ENCODE data around the gene ATP11A. TPM values are rescaled to one million over a fixed set of nuclear protein-coding genes. Genes with fewer than 3 reads are reported as not detected.
A peak's percentile ranks its signal among the peaks of the same experiment; 100 is the strongest.

Gene ATP11A
- total RNA-seq, 1 donor from 2014 or later = 96.5 TPM

DNA sequence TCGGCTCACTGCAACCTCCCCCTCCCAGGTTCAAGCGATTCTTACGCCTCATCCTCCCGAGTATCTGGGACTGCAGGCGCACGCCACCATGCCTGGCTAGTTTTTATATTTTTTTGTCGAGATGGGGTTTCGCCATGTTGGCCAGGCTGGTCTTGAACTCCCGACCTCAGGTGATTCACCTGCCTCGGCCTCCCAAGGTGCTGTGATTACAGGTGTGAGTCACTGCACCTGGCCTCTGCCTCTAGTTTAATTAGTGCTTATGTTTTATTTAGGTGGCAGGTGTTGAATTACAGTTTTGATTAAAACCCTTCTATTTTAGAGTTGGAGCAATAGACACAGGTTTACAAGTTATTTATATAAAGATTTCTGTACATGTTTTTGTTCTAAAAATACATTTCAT, 42.8 kb downstream of the ATP11A start:
- intact Hi-C loops (cut with DNase I) = no loop called here
- no peak for DNase-seq (ENCODE audit: low spot score)

DNA sequence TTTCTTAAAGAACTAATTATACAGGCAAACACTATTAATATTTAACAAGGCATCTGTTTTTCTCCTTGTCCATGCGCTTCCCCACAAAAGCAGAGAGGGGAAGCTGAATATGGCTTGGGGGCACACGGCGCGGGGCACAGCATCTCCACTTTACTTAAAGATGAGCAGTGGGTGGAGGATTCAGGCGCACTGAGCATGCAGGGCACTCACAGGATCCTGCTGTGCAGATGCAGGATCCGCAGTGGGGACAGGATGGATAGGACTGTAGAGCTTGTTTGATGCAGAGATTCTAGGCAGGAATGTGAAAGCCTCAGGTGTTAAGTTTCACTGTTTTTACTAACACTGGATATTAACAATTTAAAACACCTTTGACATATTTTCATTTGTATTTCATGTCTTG, 43.3 kb downstream of the ATP11A start:
- no peak for DNase-seq (ENCODE audit: low spot score)
- intact Hi-C loops (cut with DNase I) = no loop called here

- DNase-seq (ENCODE audit: low spot score) = no peak
- intact Hi-C loops (cut with DNase I) = no loop called here
These were observed 44.0 kb downstream of the ATP11A start for GRCh38 chr13:112733661-112734379.

GRCh38 chr13:112734696-112735547, 45.1 kb downstream of the ATP11A start:
- no peak for DNase-seq (ENCODE audit: low spot score)
- intact Hi-C loops (cut with DNase I) = no loop called here

- DNase-seq (ENCODE audit: low spot score) = no peak
- intact Hi-C loops (cut with DNase I) = no loop called here
These were observed 46.0 kb downstream of the ATP11A start for GRCh38 chr13:112735791-112736190.

DNA sequence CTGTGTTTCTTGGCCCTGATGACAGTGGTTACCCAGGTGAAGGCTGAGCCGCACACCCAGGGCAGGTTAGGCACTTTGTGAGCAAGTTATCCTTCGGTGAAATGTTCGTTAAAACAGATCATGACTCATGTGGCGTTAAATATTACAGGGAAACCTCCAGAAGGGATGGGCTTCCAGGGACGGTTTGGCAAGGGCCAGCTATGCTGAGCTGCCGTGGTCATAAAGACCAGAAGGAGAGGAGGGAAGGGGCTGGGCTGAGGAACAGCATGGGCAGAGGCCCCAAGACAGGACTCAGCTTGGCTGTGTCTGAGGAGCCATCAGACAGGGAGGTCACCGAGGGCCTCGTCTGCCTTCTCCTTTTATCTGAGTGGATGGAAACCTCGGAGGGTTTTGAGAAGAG, 47.5 kb downstream of the ATP11A start:
- intact Hi-C loops (cut with DNase I) = no loop called here
- DNase-seq (ENCODE audit: low spot score) = no peak

DNA sequence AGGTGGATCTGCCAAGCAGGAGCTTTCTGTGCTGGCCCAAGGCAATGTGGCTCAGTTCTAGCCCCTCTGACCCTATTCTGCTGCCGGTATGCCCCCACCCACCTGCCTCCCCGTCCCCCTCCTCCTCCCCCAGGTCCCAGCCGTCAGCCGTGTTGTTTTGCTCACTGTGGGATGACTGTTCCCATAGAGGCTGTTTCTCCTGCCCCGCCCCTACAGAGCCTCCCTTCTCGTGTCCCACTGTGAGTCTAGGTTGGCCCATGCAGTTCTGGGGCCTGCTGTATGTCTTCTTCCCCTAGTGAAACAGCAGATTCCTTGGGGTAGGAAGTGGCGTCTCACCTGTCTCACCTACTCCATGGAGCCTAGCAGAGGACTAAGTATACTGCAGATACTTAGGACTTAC, 48.8 kb downstream of the ATP11A start:
- intact Hi-C loops (cut with DNase I) = no loop called here

DNA sequence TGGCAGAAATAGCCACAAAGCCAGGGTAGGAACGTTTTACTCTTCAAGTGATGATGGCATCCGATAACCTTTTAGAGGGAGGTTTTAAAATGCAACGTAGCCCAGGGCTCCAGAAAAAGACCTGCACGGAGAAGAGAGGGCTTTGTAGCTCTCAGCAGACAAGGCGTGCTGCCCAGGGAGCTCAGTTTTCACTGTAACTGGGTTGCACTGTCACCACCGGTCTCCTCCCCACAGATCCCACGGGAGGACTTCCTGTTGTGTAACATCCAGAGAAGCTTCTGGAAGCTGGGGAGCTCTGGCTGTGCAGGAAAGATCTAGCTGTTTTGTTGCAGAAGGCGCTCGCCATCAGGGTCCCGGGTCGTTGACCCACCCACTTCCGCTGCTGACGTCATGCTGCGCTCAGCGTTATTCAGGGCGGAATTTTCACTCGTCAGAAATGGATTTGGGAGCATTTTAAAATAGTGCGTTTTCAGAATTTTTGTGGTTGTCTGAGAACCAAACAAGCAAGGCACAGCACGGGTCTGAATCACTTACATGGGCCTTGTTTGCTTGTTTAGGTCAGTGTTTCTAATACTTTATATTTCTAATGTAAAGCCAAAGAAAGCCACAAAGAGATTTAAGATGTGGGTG, 50.8 kb downstream of the ATP11A start:
- intact Hi-C loops (cut with DNase I) = loop anchor here (2.0 kb wide), 1 partner anchor 30 kb away; no protein-coding TSS in a partner anchor
- DNase-seq (ENCODE audit: low spot score) = peak; percentile 88

More for the DNA sequence above, 48.8 kb downstream of the ATP11A start:
- no peak for DNase-seq (ENCODE audit: low spot score)

DNA sequence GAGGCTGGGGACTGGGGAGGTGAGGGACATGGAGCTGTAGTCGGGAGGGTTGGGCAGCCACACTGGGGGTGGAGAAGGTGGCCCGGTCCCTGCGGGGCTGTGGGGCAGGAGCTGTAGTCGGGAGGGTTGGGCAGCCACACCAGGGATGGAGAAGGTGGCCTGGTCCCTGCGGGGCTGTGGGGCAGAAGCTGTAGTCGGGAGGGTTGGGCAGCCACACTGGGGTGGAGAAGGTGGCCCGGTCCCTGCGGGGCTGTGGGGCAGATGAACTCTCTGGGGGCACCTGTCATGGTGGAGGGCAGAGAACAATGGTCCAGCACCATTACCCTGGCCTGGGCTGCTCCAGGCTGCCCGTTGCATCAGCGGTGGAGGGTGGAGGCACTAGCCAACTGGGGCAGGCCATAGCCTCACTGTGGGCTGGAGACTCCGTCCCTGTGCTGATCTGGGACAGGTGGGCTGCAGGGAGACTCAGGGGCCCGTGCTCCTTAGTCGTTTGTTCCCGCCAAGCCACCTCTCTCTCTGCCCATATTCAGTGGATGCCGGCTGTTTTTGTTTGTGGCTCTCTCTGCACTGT, 51.4 kb downstream of the ATP11A start:
- intact Hi-C loops (cut with DNase I) = loop anchor here (2.0 kb wide), 1 partner anchor 30 kb away; no protein-coding TSS in a partner anchor

GRCh38 chr13:112741835-112742570, 52.2 kb downstream of the ATP11A start:
- intact Hi-C loops (cut with DNase I) = loop anchor here (2.0 kb wide), 1 partner anchor 31 kb away; no protein-coding TSS in a partner anchor
- DNase-seq (ENCODE audit: low spot score) = no peak

More for the DNA sequence above, 51.4 kb downstream of the ATP11A start:
- no peak for DNase-seq (ENCODE audit: low spot score)

GRCh38 chr13:112742583-112742982, 52.7 kb downstream of the ATP11A start:
- intact Hi-C loops (cut with DNase I) = no loop called here
- no peak for DNase-seq (ENCODE audit: low spot score)

DNA sequence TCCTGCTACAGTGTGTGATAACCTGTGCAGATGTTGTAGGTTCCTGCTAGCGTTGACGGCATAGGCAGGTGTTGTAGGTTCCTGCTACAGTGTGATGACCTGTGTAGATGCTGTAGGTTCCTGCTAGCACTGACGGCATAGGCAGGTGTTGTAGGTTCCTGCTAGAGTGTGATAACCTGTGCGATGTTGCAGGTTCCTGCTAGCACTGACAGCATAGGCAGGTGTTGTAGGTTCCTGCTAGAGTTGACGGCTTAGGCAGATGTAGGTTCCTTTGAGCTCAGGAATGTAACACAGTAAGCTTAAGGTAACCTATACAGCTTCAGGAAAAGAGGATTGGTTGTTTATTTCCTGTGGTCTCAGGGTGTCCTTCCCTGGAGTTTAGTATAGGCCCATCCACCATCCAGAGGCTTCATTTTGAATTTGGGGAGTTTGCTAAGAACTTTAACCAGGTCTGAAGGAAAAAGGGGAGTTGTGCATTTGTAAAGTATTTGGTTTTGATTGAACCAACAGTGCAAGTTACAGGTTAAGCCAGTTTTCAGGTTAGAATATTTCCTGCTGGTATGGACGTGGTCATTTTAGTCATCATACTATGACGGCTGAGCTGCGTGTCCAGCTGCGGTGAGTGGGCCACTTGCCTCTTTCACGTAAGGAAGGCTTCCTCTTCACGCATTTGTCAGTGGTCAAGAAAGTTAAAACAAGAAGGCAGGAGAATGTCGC, 53.8 kb downstream of the ATP11A start:
- no peak for DNase-seq (ENCODE audit: low spot score)
- intact Hi-C loops (cut with DNase I) = no loop called here

DNA sequence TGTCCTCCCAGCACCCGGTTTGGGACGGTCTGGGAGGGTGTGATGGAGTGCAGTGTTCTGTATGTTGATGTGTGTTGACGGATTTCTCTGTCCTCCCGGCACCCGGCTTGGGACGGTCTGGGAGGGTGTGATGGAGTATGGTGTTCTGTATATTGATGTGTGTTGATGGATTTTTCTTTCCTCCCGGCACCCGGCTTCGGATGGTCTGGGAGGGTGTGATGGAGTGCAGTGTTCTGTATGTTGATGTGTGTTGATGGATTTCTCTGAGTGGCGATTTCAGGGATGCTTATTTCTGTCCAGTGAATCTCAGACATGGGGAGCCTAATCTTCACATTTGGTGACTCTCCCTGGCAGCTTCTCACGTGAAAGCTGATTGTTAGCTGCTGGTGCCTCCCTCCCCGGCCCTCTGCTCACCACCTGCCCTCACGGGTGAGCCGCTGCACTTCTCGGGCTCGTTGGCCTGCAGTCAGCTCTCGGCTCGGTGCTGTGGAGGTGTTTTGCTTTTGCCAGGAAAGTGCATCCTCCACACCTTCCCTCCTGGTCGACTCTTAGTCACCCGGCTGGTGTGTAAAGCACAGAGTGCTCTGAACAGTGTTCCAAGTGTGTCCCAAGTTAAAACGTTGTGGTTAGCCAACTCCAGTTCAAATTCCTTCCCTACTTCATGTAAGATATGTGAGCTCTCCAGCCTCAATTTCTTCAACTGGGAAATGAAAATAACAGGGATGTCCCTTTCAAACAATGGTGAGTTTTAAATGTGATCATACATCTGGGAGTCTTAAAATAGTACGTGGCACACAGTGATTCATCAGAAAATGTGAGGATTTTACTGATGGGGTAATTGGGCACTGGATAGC, 54.6 kb downstream of the ATP11A start:
- intact Hi-C loops (cut with DNase I) = loop anchor here (5.0 kb wide), 1 partner anchor 38 kb away; no protein-coding TSS in a partner anchor
- DNase-seq (ENCODE audit: low spot score) = no peak

- intact Hi-C loops (cut with DNase I) = loop anchor here (5.0 kb wide), 1 partner anchor 36 kb away; no protein-coding TSS in a partner anchor
- DNase-seq (ENCODE audit: low spot score) = no peak
These were observed 56.2 kb downstream of the ATP11A start for GRCh38 chr13:112746044-112746443.

DNA sequence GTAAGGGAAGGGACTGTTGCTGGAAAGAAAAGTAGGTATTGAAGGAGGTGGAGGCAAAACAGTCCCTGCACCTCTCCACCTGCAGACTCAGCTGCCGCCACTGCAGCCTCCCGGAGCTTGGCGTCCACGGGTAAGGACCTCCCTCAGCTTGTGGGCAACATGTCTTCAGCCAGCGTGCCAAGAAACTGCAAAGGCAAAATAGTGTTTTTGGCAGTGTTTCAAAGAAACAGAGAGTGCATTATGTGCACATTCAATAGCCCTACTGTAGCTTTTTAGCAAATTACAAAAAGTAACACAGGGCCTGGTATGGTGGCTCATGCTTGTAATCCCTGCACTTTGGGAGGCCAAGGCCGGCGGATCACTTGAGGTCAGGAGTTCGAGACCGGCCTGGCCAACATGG, 57.4 kb downstream of the ATP11A start:
- intact Hi-C loops (cut with DNase I) = loop anchor here (5.0 kb wide), 1 partner anchor 35 kb away; no protein-coding TSS in a partner anchor
- DNase-seq (ENCODE audit: low spot score) = no peak

DNA sequence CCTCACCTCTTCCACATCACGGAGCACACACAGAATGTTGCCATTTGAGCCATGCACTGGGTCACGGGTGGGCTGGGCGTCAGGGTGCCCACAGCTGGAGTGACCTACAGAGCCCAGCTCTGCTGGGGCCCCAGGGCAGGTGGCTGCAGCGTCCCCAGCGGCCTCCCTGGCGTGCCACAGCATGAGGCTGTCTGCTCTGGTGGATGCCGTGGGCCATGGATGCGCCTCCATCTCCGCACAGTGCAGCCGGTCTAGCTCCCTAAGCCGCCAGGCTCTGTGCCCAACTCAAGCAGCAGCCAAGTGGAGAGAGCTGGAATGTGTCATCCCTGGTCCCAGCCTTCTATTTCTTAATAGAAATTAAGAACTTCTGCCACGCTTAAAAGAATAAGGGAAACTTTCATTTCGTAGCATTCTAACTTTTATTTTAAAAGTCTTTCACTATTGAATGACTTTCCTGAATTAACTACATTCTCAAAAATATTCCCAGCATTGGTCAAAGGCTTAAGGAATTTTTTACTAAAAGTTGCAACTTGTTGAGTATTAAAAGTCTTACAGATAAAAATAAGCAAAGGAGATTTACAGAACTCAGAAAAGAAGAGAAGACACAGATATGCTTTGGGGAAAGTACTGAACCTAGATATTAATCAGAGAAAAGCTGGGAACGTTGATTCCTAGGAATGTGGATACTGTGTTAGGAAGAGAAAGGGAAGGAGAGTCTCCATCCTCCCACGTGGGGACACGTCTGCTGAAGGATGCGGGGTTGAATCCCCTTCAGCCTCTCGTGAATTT, 59.3 kb downstream of the ATP11A start:
- no peak for DNase-seq (ENCODE audit: low spot score)
- intact Hi-C loops (cut with DNase I) = loop anchor here (5.0 kb wide), 1 partner anchor 33 kb away; no protein-coding TSS in a partner anchor

- DNase-seq (ENCODE audit: low spot score) = no peak
- intact Hi-C loops (cut with DNase I) = no loop called here
These were observed 60.7 kb downstream of the ATP11A start for GRCh38 chr13:112750570-112750969.
